Endodermal cell (in vitro differentiated cells): ENCODE measurements around the gene CLCN7. TPM values are rescaled to one million over a fixed set of nuclear protein-coding genes. Genes with fewer than 3 reads are reported as not detected.

Source experiments
- DNase-seq: peaks from one replicate; pipeline ENCODE4 v3.0.0-alpha.2; 2017
- H3K27ac ChIP-seq: 2 replicates; pipeline ENCODE4 v1.5.1; 2013; ENCODE audit warnings: mild to moderate bottlenecking, low read depth, low read length, moderate library complexity
- H3K27me3 ChIP-seq: 2 replicates; pipeline ENCODE4 v1.6.1; 2013; ENCODE audit warnings: mild to moderate bottlenecking, low read length, moderate library complexity; ENCODE audit not compliant: insufficient read depth, control insufficient read depth, poor library complexity, severe bottlenecking
- H3K36me3 ChIP-seq: 2 replicates; pipeline ENCODE4 v1.7.0; 2013; ENCODE audit warnings: mild to moderate bottlenecking, low read length, moderate library complexity; ENCODE audit not compliant: control insufficient read depth, insufficient read depth
- H3K4me1 ChIP-seq: one replicate; pipeline ENCODE4 v1.7.0; 2013; ENCODE audit warnings: low read length; ENCODE audit not compliant: control insufficient read depth, insufficient read depth
- H3K4me3 ChIP-seq: 2 replicates; pipeline ENCODE4 v1.5.1; 2013; ENCODE audit warnings: mild to moderate bottlenecking, low read length, moderate library complexity
- H3K9ac ChIP-seq: 2 replicates; pipeline ENCODE4 v1.6.1; 2013; ENCODE audit warnings: mild to moderate bottlenecking, low read length, moderate library complexity; ENCODE audit not compliant: poor library complexity, severe bottlenecking; ENCODE audit errors: extremely low read depth
- H3K9me3 ChIP-seq: 2 replicates; pipeline ENCODE4 v1.6.1; 2013; ENCODE audit warnings: mild to moderate bottlenecking, low read length, moderate library complexity; ENCODE audit not compliant: control insufficient read depth
- H3K27ac Mint-ChIP-seq: 2 replicates; pipeline ENCODE4 v1.8.0; 2020; ENCODE audit warnings: mixed read lengths
- H3K27me3 Mint-ChIP-seq: 2 replicates; pipeline ENCODE4 v1.8.0; 2021; ENCODE audit warnings: mild to moderate bottlenecking, mixed read lengths; ENCODE audit not compliant: insufficient read depth
- H3K36me3 Mint-ChIP-seq: 2 replicates; pipeline ENCODE4 v1.8.0; 2020; ENCODE audit warnings: low read depth, mixed read lengths
- H3K4me1 Mint-ChIP-seq: 2 replicates; pipeline ENCODE4 v1.8.0; 2020; ENCODE audit warnings: mixed read lengths
- H3K4me3 Mint-ChIP-seq: 2 replicates; pipeline ENCODE4 v1.8.0; 2020; ENCODE audit warnings: mild to moderate bottlenecking, moderate library complexity, mixed read lengths
- H3K9me3 Mint-ChIP-seq: 2 replicates; pipeline ENCODE4 v1.8.0; 2020; ENCODE audit warnings: mild to moderate bottlenecking, mixed read lengths
- WGBS, 2 experiments: methylation state at CpG; one replicate each; pipeline versions ENCODE4 v1.1.5 to v1.1.7; 2013; ENCODE audit warnings: missing lambda C conversion rate in 2 of 2, mixed read lengths in 1 of 2; ENCODE audit not compliant: insufficient coverage in 1 of 2, insufficient read length in 1 of 2; 5-methylcytosine and 5-hydroxymethylcytosine counted together
- long read RNA-seq, 4 experiments: library from polyadenylated mRNA in 2 of 4; library from RNA in 1 of 4; library from capped mRNA in 1 of 4; stranded (forward) in 3 of 4; unstranded in 1 of 4; transcript quantifications; one replicate each; pipeline ENCODE4 v2.0.0, GENCODE V29; 2020 to 2021; ENCODE audit warnings: inconsistent platforms in 1 of 4
- polyA plus RNA-seq, 2 experiments: library from polyadenylated mRNA; stranded (reverse); fragments of 50-300 nt; gene quantifications; one replicate each; pipeline ENCODE4 v1.2.3, GENCODE V29; 2013
- total RNA-seq, 2 donors: library from RNA; stranded (reverse); fragmentation: NEBNext Ultra II Directional in 1 of 2; extraction: Animal tissue kit (Norgen Biotek cat#: 25700) in 1 of 2; gene quantifications; 2 replicates in 1 of 2; 3 replicates in 1 of 2; pipeline ENCODE4 v1.2.1, GENCODE V29; 2021
- TF ChIP-seq, protein P1 (sequence below): fragments of 200-600 bp; sonication (generic); conservative IDR thresholded peaks from 2 replicates; pipeline ENCODE4 v1.5.0; 2021; ENCODE audit warnings: antibody characterized with exemption, mild to moderate bottlenecking

The CLCN7 gene, protein sequence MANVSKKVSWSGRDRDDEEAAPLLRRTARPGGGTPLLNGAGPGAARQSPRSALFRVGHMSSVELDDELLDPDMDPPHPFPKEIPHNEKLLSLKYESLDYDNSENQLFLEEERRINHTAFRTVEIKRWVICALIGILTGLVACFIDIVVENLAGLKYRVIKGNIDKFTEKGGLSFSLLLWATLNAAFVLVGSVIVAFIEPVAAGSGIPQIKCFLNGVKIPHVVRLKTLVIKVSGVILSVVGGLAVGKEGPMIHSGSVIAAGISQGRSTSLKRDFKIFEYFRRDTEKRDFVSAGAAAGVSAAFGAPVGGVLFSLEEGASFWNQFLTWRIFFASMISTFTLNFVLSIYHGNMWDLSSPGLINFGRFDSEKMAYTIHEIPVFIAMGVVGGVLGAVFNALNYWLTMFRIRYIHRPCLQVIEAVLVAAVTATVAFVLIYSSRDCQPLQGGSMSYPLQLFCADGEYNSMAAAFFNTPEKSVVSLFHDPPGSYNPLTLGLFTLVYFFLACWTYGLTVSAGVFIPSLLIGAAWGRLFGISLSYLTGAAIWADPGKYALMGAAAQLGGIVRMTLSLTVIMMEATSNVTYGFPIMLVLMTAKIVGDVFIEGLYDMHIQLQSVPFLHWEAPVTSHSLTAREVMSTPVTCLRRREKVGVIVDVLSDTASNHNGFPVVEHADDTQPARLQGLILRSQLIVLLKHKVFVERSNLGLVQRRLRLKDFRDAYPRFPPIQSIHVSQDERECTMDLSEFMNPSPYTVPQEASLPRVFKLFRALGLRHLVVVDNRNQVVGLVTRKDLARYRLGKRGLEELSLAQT
- 10 to 100 TPM; 94.4 to 96.7 TPM for total RNA-seq
- 47.6 TPM for polyA plus RNA-seq (2013, experiment 1 of 2)
- polyA plus RNA-seq (2013, experiment 2 of 2), result 47.0 TPM
- long read RNA-seq, experiment 1, partial matches to known transcripts, result 6 of 17 reads
- long read RNA-seq, experiment 1, other reads (novel, unspliced or antisense), result 11 of 17 reads
- long read RNA-seq, experiment 2, full-length matches to known transcripts, result 69 of 105 reads
- long read RNA-seq, experiment 2, partial matches to known transcripts, result 12 of 105 reads
- long read RNA-seq, experiment 2, other reads (novel, unspliced or antisense), result 24 of 105 reads
- long read RNA-seq, experiment 3, full-length matches to known transcripts, result 14 of 40 reads
- long read RNA-seq, experiment 3, partial matches to known transcripts, result 20 of 40 reads
- long read RNA-seq, experiment 3, other reads (novel, unspliced or antisense), result 6 of 40 reads
- long read RNA-seq, experiment 4, result 0 reads

GRCh38 chr16:1474796-1475551 is at the start of gene CLCN7:
CLCN7 (minus strand) TSS chr16:1475028; CDS start chr16:1474974, 54 bp downstream.
- Mint-ChIP-seq H3K4me1 (peaks cover 4% of the 10 kb centered on the region), H3K27me3 (peaks cover 13% of the 10 kb centered on the region), H3K4me3 (peak within 1 kb of the TSS; percentile 57), H3K9me3 (peaks cover 40% of the 10 kb centered on the region), H3K27ac (peak within 1 kb of the TSS; percentile 63), H3K36me3 (peaks cover 1% of the 10 kb centered on the region)
- H3K36me3 ChIP-seq, result no peaks in the 10 kb centered on the region
- no peaks in the 10 kb centered on the region for H3K27me3 ChIP-seq
- H3K9ac ChIP-seq, result peak within 1 kb of the TSS; percentile 86
- TF ChIP-seq, protein P1, sequence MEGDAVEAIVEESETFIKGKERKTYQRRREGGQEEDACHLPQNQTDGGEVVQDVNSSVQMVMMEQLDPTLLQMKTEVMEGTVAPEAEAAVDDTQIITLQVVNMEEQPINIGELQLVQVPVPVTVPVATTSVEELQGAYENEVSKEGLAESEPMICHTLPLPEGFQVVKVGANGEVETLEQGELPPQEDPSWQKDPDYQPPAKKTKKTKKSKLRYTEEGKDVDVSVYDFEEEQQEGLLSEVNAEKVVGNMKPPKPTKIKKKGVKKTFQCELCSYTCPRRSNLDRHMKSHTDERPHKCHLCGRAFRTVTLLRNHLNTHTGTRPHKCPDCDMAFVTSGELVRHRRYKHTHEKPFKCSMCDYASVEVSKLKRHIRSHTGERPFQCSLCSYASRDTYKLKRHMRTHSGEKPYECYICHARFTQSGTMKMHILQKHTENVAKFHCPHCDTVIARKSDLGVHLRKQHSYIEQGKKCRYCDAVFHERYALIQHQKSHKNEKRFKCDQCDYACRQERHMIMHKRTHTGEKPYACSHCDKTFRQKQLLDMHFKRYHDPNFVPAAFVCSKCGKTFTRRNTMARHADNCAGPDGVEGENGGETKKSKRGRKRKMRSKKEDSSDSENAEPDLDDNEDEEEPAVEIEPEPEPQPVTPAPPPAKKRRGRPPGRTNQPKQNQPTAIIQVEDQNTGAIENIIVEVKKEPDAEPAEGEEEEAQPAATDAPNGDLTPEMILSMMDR, result no peak
- H3K27ac ChIP-seq, result peak within 1 kb of the TSS; percentile 75
- peak; percentile 94 for DNase-seq
- no peaks in the 10 kb centered on the region for H3K9me3 ChIP-seq
- no peaks in the 10 kb centered on the region for H3K4me1 ChIP-seq
- 2 to 4% methylated on average over 37 to 99 of the region's 99 CpGs for WGBS, 2 experiments
- H3K4me3 ChIP-seq, result peak within 1 kb of the TSS; percentile 91

DNA sequence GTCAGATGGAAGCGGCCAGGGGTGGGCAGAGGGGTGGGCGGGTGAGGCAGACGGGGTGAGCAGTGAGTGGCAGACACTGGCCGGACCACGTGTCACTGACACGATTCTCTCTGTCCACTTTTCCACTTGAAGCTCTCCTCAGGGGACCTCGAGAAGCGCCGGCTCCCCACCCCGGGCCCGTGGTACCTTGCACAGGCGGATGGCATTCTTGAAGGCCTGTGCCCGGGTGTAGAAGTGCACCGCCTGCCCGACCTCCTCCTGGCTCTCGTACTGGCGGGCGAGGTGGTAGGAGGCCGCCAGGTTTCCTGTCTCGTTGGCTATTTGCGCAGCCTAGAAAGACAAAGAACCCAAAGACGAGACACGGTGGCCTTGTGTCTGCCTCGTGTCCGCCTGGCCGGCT is 49.5 kb upstream of the CLCN7 start:
- peaks cover 7% of the 10 kb centered on the region for H3K36me3 Mint-ChIP-seq
- DNase-seq, result no peak

More for the DNA sequence above, 49.5 kb upstream of the CLCN7 start:
- Histone ChIP-seq H3K36me3 (no peaks in the 10 kb centered on the region), H3K9ac (no peak overlapping the region), H3K27ac (no peak overlapping the region), H3K4me3 (no peak overlapping the region), H3K4me1 (no peaks in the 10 kb centered on the region), H3K9me3 (no peaks in the 10 kb centered on the region), H3K27me3 (no peaks in the 10 kb centered on the region)
- TF ChIP-seq, protein P1, result no peak
- Mint-ChIP-seq H3K27ac (no peak overlapping the region), H3K4me3 (no peak overlapping the region), H3K9me3 (no peaks in the 10 kb centered on the region), H3K4me1 (no peaks in the 10 kb centered on the region), H3K27me3 (no peaks in the 10 kb centered on the region)
- 91 to 93% methylated on average over 26 of the region's 26 CpGs for WGBS, 2 experiments
